K562 treated with DMSO at 1 percent for 12 hours (cell line): Measurements from ENCODE around the gene TEAD2. TPM values are rescaled to one million over a fixed set of nuclear protein-coding genes. Genes with fewer than 3 reads are reported as not detected.

Source experiments
- total RNA-seq: library from RNA; unstranded; fragments of 300-600 nt; gene quantifications from 2 replicates; pipeline ENCODE4 v1.2.3, GENCODE V29; 2022; ENCODE audit not compliant: insufficient read depth

The TEAD2 gene
- total RNA-seq = 10.3 and 22.8 TPM in 2 replicates

GRCh38 chr19:49362048-49362928 is at the start of gene TEAD2:
TEAD2 (minus strand) TSS chr19:49362416; CDS start chr19:49360075, 2,341 bp downstream.

DNA sequence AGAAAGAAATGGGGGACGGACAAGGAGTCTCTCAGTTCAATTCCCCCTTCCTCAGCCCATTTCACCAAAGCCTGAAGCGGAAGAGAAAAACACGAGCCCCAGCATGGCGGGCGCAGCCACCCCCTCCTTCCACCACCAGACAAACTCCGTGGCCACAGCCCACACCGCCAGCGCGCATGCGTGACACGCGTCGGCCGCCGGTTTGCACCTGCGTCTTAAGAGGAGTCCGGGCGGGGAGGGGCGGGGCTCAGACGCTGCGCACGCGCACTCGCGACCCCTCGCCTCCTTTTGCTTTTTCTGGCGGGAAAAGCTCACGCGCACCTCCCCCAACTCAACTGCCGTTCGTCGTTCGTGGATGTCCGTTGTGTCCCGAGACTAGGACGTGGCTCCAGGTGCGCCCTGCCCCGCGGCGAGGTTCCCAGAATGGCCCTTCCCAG is 25.7 kb upstream of the TEAD2 start, which contains the start of gene KASH5:
Gene KASH5, plus strand, starts transcription at position 314 of the 437 bp plus-strand sequence. CDS start 2,635 bp downstream, outside the sequence.

DNA sequence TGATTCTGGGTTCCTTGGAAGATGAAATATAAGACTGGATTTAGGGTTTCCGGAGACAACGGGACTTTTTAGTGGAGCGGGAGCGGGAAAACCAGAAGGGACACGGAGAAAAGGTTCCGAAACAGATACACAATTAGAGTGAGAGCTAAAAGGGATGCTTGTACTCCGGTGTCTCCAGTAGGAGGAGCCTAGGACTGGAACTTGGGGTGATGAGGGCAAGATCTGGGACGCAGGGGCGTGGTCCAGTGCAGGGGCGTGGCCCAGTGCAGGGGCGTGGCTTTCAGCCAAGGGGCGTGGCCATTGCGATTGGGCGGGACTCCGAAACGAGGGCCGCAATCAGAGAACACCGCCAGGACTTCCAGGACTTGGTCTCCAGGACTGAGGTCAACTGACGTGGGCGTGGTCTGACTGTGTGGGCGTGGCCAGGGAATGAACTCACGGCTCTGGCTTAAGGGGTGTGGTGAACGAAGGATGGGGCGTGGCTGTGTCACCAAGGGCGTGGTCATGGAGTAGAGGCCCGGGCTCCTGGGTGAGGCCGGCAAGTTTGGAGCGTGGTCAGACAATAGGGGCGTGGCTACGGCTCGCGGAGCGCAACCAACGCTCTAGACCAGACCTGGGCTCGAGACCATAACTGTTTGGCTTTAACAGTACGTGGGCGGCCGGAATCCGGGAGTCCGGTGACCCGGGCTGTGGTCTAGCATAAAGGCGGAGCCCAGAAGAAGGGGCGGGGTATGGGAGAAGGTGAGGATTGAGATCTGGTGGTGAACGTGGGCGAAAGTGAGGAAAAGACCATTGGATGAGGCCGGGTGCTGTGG is 1.3 kb upstream of the TEAD2 start, which contains the start of gene DKKL1:
Gene DKKL1, plus strand, starts transcription at position 610 of the 815 bp plus-strand sequence. Its CDS starts 122 bp downstream, at position 732.

DNA sequence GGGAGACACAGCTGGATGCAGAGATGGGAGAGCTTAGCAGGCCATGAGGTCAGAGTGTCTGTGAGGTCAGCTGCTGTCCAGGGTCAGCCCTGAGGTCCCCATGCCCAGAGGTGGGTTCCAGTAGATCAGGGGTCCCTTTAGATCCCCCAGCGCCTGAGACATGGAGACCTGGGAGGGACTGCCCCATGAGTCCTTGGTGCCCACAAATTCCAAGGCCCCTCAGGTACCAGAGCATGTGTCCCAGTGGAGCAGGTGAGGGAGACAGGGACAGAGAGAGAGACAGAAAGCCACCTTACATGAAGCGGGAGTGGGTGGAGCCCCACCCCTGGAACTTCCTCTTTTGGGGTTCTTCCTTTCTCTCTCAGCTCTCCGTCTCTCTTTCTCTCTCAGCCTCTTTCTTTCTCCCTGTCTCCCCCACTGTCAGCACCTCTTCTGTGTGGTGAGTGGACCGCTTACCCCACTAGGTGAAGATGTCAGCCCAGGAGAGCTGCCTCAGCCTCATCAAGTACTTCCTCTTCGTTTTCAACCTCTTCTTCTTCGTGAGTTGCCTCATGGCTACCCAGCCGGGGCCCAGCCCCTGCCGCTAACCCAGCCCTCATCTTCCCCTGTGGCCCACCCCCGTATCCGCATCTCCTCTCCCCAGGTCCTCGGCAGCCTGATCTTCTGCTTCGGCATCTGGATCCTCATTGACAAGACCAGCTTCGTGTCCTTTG is 27.0 kb downstream of the TEAD2 start, which contains the start of gene CD37:
Gene CD37, plus strand, starts transcription at position 336 of the 713 bp plus-strand sequence. Its CDS starts 135 bp downstream, at position 471.

DNA sequence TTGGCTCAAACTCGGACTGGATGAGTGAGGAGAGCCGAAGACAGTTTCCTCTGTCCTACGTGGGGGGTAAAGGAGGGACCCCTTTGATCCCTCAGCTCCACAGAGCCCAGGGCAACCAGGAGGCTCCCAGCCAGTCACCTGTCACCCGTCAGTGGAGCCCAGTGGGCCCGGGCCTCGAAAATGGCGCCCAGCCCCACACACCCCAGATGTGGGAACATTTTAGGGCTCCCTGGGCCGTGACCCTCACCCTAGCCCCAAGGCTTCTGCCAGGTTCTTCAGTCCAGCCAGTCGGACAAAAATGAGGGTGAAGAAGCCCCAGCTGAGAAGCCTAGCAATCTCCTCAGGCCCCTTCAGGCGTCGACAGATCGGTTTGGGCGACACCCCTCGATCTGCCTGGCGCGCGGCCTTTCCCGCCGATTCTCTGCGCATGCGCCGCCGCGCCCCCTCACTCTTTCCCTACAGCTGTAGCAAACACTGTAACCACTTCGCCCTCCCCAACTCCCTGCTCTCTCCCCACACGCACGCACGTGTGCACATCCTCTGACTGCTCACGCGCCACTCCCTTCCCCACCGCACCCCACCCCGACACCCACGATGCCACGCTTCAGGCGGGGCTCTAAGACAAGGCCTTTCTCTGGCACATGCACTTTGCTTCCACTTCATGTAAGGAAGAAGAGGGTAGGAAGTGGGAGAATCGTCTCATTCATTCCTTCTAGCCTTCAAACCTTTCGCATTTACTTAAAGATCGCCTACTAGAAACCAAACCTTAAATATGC is 37.2 kb downstream of the TEAD2 start, which contains the start of gene SLC6A16:
Gene SLC6A16, minus strand, starts transcription at position 391 of the 776 bp plus-strand sequence. CDS start 13,844 bp downstream, outside the sequence.

Other genes with a start within 250 kb of the TEAD2 start
- gene LIN7B, start 248.0 kb downstream of the TEAD2 start, total RNA-seq = 15.3 and 16.5 TPM in 2 replicates
- gene C19orf73, start 243.3 kb downstream of the TEAD2 start, total RNA-seq = 1.5 and 4.2 TPM in 2 replicates
- gene PPFIA3, start 242.9 kb downstream of the TEAD2 start, total RNA-seq = 13.6 and 16.2 TPM in 2 replicates
- gene HRC, start 207.0 kb downstream of the TEAD2 start, total RNA-seq = 5.4 and 7.7 TPM in 2 replicates
- 14.6 and 21.4 TPM in 2 replicates for gene TRPM4, start 204.6 kb downstream of the TEAD2 start, total RNA-seq
- gene SLC6A16, start 37.2 kb downstream of the TEAD2 start, total RNA-seq = 0.47 and 3.0 TPM in 2 replicates
- 18.0 and 32.1 TPM in 2 replicates for gene CD37, start 27.0 kb downstream of the TEAD2 start, total RNA-seq
- gene DKKL1, start 1.5 kb upstream of the TEAD2 start, total RNA-seq = not detected in 2 replicates
- 0.62 TPM in 1 of 2 replicates, not detected in the other for gene KASH5, start 25.8 kb upstream of the TEAD2 start, total RNA-seq
- not detected in 2 replicates for gene PTH2, start 61.0 kb upstream of the TEAD2 start, total RNA-seq
- gene GFY, start 63.0 kb upstream of the TEAD2 start, total RNA-seq = not detected in 2 replicates
- 6.3 and 19.6 TPM in 2 replicates for gene SLC17A7, start 79.1 kb upstream of the TEAD2 start, total RNA-seq
- 142 and 182 TPM in 2 replicates for gene PIH1D1, start 89.4 kb upstream of the TEAD2 start, total RNA-seq
- gene ALDH16A1, start 90.8 kb upstream of the TEAD2 start, total RNA-seq = 25.3 and 49.3 TPM in 2 replicates
- gene FLT3LG, start 111.8 kb upstream of the TEAD2 start, total RNA-seq = 13.9 and 16.2 TPM in 2 replicates
- gene RPL13A, start 125.2 kb upstream of the TEAD2 start, total RNA-seq = 8,120 and 13,069 TPM in 2 replicates
- 5,951 and 7,935 TPM in 2 replicates for gene RPS11, start 134.0 kb upstream of the TEAD2 start, total RNA-seq
- 7.8 and 9.4 TPM in 2 replicates for gene FCGRT, start 150.2 kb upstream of the TEAD2 start, total RNA-seq
- gene RCN3, start 165.6 kb upstream of the TEAD2 start, total RNA-seq = 4.8 and 5.2 TPM in 2 replicates
- 269 and 444 TPM in 2 replicates for gene NOSIP, start 218.1 kb upstream of the TEAD2 start, total RNA-seq
- gene PRRG2, start 218.9 kb upstream of the TEAD2 start, total RNA-seq = 0.59 TPM in 1 of 2 replicates, not detected in the other
- gene PRR12, start 228.8 kb upstream of the TEAD2 start, total RNA-seq = 4.8 and 16.0 TPM in 2 replicates